WI38 (cell line): ENCODE results near the gene KLHL29.

Experiments
- H3K4me3 ChIP-seq: 2 replicates; pipeline ENCODE4 v1.5.1; 2011; ENCODE audit warnings: low read depth, mild to moderate bottlenecking, control low read depth, low read length
- TF ChIP-seq, protein P1 (sequence below): IDR thresholded peaks from 2 replicates; pipeline ENCODE4 v1.5.1; 2012; ENCODE audit warnings: low read depth, mild to moderate bottlenecking, control low read depth, low read length

The KLHL29 gene

DNA sequence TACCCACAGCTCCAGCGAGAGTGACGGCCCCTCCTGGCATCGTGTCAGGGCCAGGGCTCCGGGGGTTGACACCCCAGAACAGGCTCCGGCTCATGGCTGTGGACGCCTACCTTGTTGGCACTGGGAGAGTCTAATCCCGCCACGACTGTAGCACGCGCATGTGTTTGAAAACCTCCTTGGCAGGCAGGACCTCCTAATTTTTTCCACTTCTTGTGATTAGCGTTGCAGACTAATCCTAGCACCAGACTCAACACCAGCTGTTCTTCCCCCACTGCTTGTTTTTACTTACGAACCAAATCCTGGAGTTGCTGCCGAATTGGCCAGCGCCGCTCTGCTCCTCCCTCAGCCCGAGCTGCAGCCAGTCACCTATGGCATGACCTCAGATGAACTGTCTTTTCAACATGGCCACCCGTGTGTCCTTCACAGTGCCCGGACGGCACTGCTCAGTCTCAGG lies 110.7 kb downstream of the KLHL29 start:
- no peak overlapping the region for H3K4me3 ChIP-seq
- TF ChIP-seq, protein P1, sequence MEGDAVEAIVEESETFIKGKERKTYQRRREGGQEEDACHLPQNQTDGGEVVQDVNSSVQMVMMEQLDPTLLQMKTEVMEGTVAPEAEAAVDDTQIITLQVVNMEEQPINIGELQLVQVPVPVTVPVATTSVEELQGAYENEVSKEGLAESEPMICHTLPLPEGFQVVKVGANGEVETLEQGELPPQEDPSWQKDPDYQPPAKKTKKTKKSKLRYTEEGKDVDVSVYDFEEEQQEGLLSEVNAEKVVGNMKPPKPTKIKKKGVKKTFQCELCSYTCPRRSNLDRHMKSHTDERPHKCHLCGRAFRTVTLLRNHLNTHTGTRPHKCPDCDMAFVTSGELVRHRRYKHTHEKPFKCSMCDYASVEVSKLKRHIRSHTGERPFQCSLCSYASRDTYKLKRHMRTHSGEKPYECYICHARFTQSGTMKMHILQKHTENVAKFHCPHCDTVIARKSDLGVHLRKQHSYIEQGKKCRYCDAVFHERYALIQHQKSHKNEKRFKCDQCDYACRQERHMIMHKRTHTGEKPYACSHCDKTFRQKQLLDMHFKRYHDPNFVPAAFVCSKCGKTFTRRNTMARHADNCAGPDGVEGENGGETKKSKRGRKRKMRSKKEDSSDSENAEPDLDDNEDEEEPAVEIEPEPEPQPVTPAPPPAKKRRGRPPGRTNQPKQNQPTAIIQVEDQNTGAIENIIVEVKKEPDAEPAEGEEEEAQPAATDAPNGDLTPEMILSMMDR = no peak

DNA sequence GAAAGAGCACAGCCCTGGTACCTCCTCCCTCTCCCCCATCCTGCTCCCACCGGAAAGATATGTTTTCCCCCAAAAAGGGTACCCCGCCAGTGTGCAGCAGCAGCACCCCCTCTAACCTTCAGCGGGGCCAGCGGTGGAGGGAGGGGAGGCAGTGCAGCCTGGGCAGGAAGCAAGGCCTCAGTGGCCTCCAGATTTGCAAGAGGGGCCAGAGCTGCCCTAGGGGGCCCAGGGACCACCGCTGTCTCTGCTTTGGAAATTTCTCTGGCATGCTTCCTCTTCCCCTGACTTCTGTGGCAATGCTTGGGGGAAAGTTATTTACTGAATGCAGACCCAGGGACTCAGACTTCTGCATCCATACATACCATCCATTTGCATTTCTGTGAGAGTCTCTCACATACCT lies 111.5 kb downstream of the KLHL29 start:
- TF ChIP-seq, protein P1 = no peak
- no peak overlapping the region for H3K4me3 ChIP-seq

DNA sequence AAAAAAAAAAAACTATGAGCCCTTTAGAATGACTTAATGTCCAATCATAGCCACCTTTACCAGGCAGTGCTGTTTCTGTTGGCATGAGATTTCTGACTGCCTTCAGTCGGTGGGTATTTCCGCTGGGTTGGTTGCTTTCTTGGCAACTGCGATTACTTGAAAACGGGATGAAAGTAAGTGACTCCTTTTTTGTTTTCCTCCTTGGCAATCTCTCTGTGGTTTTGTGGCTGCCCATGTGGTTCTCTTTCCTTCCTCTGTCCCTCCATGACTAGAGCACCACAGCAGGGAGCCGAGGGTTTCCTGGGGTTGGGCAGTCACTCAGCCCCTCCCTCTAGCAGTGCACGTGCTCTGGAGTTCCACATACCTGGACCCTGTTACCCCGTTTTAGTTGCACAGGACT lies 112.1 kb downstream of the KLHL29 start:
- TF ChIP-seq, protein P1 = no peak
- H3K4me3 ChIP-seq = no peak overlapping the region

DNA sequence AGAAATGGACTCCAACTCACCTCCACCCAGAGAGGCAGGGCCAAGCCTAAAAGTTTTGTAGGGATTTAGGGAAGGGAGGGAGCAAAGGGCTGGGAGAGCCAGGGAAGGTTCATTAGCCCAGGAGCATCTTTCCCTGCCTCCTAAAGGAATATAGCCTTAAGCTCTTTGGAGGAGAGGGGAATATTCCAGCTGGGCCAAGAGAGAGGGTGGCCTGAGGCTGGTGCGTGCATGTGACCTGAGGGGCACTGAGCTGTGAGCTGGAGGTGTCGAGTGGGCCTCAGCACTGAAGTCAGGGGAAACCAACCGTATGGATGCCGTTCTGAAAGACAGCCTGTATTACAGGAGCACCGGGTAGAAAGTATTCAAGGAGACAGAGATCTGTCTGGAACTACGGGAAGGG lies 112.6 kb downstream of the KLHL29 start:
- TF ChIP-seq, protein P1 = no peak
- H3K4me3 ChIP-seq = no peak overlapping the region

DNA sequence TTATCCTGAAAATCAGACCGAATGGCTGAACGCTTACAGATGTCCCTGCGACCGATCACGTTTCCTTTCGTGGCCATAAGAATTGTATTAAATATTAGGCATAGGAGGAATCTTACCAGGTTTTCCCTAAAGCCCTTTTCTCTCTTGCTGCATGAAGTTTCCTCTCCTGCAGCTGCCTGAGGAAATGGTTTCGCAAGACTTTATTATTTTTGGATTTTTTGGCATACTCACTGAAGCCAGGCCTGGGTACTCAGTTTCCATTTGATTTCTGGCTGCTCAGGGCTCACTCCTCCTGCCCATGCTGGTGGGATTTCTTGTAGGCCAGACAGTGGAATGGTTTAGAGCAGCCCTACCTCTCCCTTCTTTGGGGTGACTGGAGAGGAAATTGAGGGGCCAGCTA lies 114.0 kb downstream of the KLHL29 start:
- TF ChIP-seq, protein P1 = no peak
- no peak overlapping the region for H3K4me3 ChIP-seq

DNA sequence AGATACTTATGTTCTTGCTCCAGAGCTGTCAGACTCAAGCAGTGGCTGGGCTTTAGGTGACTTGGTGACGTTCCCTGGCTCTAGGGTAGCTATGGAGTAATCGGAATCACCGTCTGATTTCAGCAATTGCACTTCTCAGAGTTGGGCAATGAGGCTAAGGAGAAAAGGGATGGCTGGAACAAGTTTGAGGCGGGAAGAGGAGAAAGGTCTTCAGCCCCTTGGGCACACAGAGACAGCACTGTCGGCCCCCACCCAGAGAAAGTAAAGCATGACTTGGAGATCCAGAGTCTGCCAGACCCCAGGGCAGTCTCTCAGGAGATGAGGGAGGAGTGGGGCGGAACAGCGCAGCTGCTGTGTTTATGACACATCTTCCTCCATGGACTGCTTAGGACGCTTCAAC lies 114.5 kb downstream of the KLHL29 start:
- no peak overlapping the region for H3K4me3 ChIP-seq

DNA sequence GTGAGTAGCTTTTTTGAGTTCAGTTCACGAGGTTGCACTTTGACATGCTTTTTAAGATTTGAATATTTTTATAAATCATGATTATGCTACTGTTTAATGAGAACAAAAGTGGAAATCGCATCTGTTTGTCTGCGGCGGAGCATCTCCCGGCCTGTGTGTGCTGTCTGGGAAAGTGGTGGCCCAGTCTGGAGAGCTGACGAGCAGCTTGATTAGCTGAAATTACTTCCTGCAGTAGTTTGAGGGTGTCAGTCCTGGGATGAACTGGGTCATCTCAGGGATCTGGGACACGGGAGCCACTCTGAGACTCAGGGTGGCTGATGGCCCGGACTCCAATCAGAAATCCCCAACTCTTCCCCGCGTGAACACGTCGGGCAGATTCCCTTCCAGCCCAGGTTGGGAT lies 115.9 kb downstream of the KLHL29 start:
- TF ChIP-seq, protein P1 = no peak
- H3K4me3 ChIP-seq = no peak overlapping the region

More for the DNA sequence above, 114.5 kb downstream of the KLHL29 start:
- TF ChIP-seq, protein P1 = no peak
